ENCODE results near the gene HMGB2.

The HMGB2 gene

GRCh38 chr4:173334085-173334890, at the start of gene HMGB2:
Gene HMGB2, minus strand, starts transcription at chr4:173334358. Its CDS starts 709 bp downstream, at chr4:173333649.
- Histone ChIP-seq H3K36me3 (ENCODE audit: control insufficient read depth in 1 of 2, insufficient read depth in 2 of 2, low read length in 2 of 2) (peaks cover 2 to 18% of the 10 kb centered on the region in 2 donors), H3K27ac (ENCODE audit: low read depth, low read length) (peak within 1 kb of the TSS; percentile 100), H3K4me1 (ENCODE audit: control insufficient read depth in 1 of 2, insufficient read depth in 2 of 2, low read length in 2 of 2) (peaks cover 17 to 20% of the 10 kb centered on the region in 2 donors), H3K9me3 (ENCODE audit: control insufficient read depth in 1 of 2, low read length in 2 of 2) (no peaks in the 10 kb centered on the region), H3K27me3 (ENCODE audit: control insufficient read depth in 1 of 2, insufficient read depth in 2 of 2, low read length in 2 of 2) (no peaks in the 10 kb centered on the region), H3K4me3 (ENCODE audit: low read depth in 1 of 2, low read length in 2 of 2) (peak within 1 kb of the TSS; percentile 83 to 95), H3K9ac (ENCODE audit: low read depth in 1 of 2, low read length in 2 of 2) (peak within 1 kb of the TSS; percentile 99 to 100)

GRCh38 chr4:173382349-173382748, 48.2 kb upstream of the HMGB2 start:
- Histone ChIP-seq H3K4me1 (ENCODE audit: control insufficient read depth in 1 of 2, insufficient read depth in 2 of 2, low read length in 2 of 2) (no peaks in the 10 kb centered on the region), H3K9me3 (ENCODE audit: control insufficient read depth in 1 of 2, low read length in 2 of 2) (no peaks in the 10 kb centered on the region), H3K27me3 (ENCODE audit: control insufficient read depth in 1 of 2, insufficient read depth in 2 of 2, low read length in 2 of 2) (no peaks in the 10 kb centered on the region), H3K9ac (ENCODE audit: low read depth in 1 of 2, low read length in 2 of 2) (no peak overlapping the region), H3K27ac (ENCODE audit: low read depth, low read length) (no peak overlapping the region), H3K4me3 (ENCODE audit: low read depth in 1 of 2, low read length in 2 of 2) (no peak overlapping the region), H3K36me3 (ENCODE audit: control insufficient read depth in 1 of 2, insufficient read depth in 2 of 2, low read length in 2 of 2) (peaks cover 0 to 4% of the 10 kb centered on the region in 2 donors)

GRCh38 chr4:173381610-173382009, 47.5 kb upstream of the HMGB2 start:
- no peak overlapping the region for H3K4me3 ChIP-seq (ENCODE audit: low read depth in 1 of 2, low read length in 2 of 2)
- H3K27me3 ChIP-seq (ENCODE audit: control insufficient read depth in 1 of 2, insufficient read depth in 2 of 2, low read length in 2 of 2) = no peaks in the 10 kb centered on the region
- H3K9me3 ChIP-seq (ENCODE audit: control insufficient read depth in 1 of 2, low read length in 2 of 2) = no peaks in the 10 kb centered on the region
- H3K4me1 ChIP-seq (ENCODE audit: control insufficient read depth in 1 of 2, insufficient read depth in 2 of 2, low read length in 2 of 2) = no peaks in the 10 kb centered on the region
- peaks cover 0 to 4% of the 10 kb centered on the region in 2 donors for H3K36me3 ChIP-seq (ENCODE audit: control insufficient read depth in 1 of 2, insufficient read depth in 2 of 2, low read length in 2 of 2)
- no peak overlapping the region for H3K27ac ChIP-seq (ENCODE audit: low read depth, low read length)
- H3K9ac ChIP-seq (ENCODE audit: low read depth in 1 of 2, low read length in 2 of 2) = no peak overlapping the region

GRCh38 chr4:173380987-173381386, 46.8 kb upstream of the HMGB2 start:
- Histone ChIP-seq H3K4me3 (ENCODE audit: low read depth in 1 of 2, low read length in 2 of 2) (no peak overlapping the region), H3K27me3 (ENCODE audit: control insufficient read depth in 1 of 2, insufficient read depth in 2 of 2, low read length in 2 of 2) (no peaks in the 10 kb centered on the region), H3K27ac (ENCODE audit: low read depth, low read length) (no peak overlapping the region), H3K9me3 (ENCODE audit: control insufficient read depth in 1 of 2, low read length in 2 of 2) (no peaks in the 10 kb centered on the region), H3K36me3 (ENCODE audit: control insufficient read depth in 1 of 2, insufficient read depth in 2 of 2, low read length in 2 of 2) (peaks cover 0 to 4% of the 10 kb centered on the region in 2 donors), H3K4me1 (ENCODE audit: control insufficient read depth in 1 of 2, insufficient read depth in 2 of 2, low read length in 2 of 2) (no peaks in the 10 kb centered on the region), H3K9ac (ENCODE audit: low read depth in 1 of 2, low read length in 2 of 2) (no peak overlapping the region)

- peaks cover 0 to 4% of the 10 kb centered on the region in 2 donors for H3K36me3 ChIP-seq (ENCODE audit: control insufficient read depth in 1 of 2, insufficient read depth in 2 of 2, low read length in 2 of 2)
- no peak overlapping the region for H3K4me3 ChIP-seq (ENCODE audit: low read depth in 1 of 2, low read length in 2 of 2)
- no peaks in the 10 kb centered on the region for H3K9me3 ChIP-seq (ENCODE audit: control insufficient read depth in 1 of 2, low read length in 2 of 2)
- no peaks in the 10 kb centered on the region for H3K27me3 ChIP-seq (ENCODE audit: control insufficient read depth in 1 of 2, insufficient read depth in 2 of 2, low read length in 2 of 2)
- H3K4me1 ChIP-seq (ENCODE audit: control insufficient read depth in 1 of 2, insufficient read depth in 2 of 2, low read length in 2 of 2) = no peaks in the 10 kb centered on the region
- H3K9ac ChIP-seq (ENCODE audit: low read depth in 1 of 2, low read length in 2 of 2) = no peak overlapping the region
- no peak overlapping the region for H3K27ac ChIP-seq (ENCODE audit: low read depth, low read length)
Measured at GRCh38 chr4:173379929-173380328, 45.8 kb upstream of the HMGB2 start.

GRCh38 chr4:173374588-173374987, 40.4 kb upstream of the HMGB2 start:
- Histone ChIP-seq H3K36me3 (ENCODE audit: control insufficient read depth in 1 of 2, insufficient read depth in 2 of 2, low read length in 2 of 2) (peaks cover 0 to 4% of the 10 kb centered on the region in 2 donors), H3K9ac (ENCODE audit: low read depth in 1 of 2, low read length in 2 of 2) (no peak overlapping the region), H3K4me1 (ENCODE audit: control insufficient read depth in 1 of 2, insufficient read depth in 2 of 2, low read length in 2 of 2) (peaks cover 3% of the 10 kb centered on the region in 2 donors), H3K9me3 (ENCODE audit: control insufficient read depth in 1 of 2, low read length in 2 of 2) (no peaks in the 10 kb centered on the region), H3K27ac (ENCODE audit: low read depth, low read length) (no peak overlapping the region), H3K4me3 (ENCODE audit: low read depth in 1 of 2, low read length in 2 of 2) (no peak overlapping the region), H3K27me3 (ENCODE audit: control insufficient read depth in 1 of 2, insufficient read depth in 2 of 2, low read length in 2 of 2) (no peaks in the 10 kb centered on the region)

- H3K27me3 ChIP-seq (ENCODE audit: control insufficient read depth in 1 of 2, insufficient read depth in 2 of 2, low read length in 2 of 2) = no peaks in the 10 kb centered on the region
- peaks cover 3% of the 10 kb centered on the region in 2 donors for H3K4me1 ChIP-seq (ENCODE audit: control insufficient read depth in 1 of 2, insufficient read depth in 2 of 2, low read length in 2 of 2)
- no peaks in the 10 kb centered on the region for H3K9me3 ChIP-seq (ENCODE audit: control insufficient read depth in 1 of 2, low read length in 2 of 2)
- peak overlapping the region; percentile 93 to 96 for H3K4me3 ChIP-seq (ENCODE audit: low read depth in 1 of 2, low read length in 2 of 2)
- peak overlapping the region; percentile 87 for H3K27ac ChIP-seq (ENCODE audit: low read depth, low read length)
- H3K36me3 ChIP-seq (ENCODE audit: control insufficient read depth in 1 of 2, insufficient read depth in 2 of 2, low read length in 2 of 2) = no peaks in the 10 kb centered on the region
- peak overlapping the region; percentile 81 to 89 for H3K9ac ChIP-seq (ENCODE audit: low read depth in 1 of 2, low read length in 2 of 2)
Measured at GRCh38 chr4:173371292-173372192, 37.4 kb upstream of the HMGB2 start.

- Histone ChIP-seq H3K9me3 (ENCODE audit: control insufficient read depth in 1 of 2, low read length in 2 of 2) (no peaks in the 10 kb centered on the region), H3K36me3 (ENCODE audit: control insufficient read depth in 1 of 2, insufficient read depth in 2 of 2, low read length in 2 of 2) (no peaks in the 10 kb centered on the region), H3K27me3 (ENCODE audit: control insufficient read depth in 1 of 2, insufficient read depth in 2 of 2, low read length in 2 of 2) (no peaks in the 10 kb centered on the region), H3K9ac (ENCODE audit: low read depth in 1 of 2, low read length in 2 of 2) (peak within 1 kb of the TSS; percentile 92 to 94), H3K4me1 (ENCODE audit: control insufficient read depth in 1 of 2, insufficient read depth in 2 of 2, low read length in 2 of 2) (peaks cover 3 to 6% of the 10 kb centered on the region in 2 donors), H3K27ac (ENCODE audit: low read depth, low read length) (peak within 1 kb of the TSS; percentile 95), H3K4me3 (ENCODE audit: low read depth in 1 of 2, low read length in 2 of 2) (peak within 1 kb of the TSS; percentile 93 to 96)
Measured at GRCh38 chr4:173370477-173371291, 36.5 kb upstream of the HMGB2 start, which contains the start of gene SAP30. Gene SAP30, plus strand, starts transcription at chr4:173370954. Its CDS starts 229 bp downstream, at chr4:173371183.

- Histone ChIP-seq H3K4me1 (ENCODE audit: control insufficient read depth in 1 of 2, insufficient read depth in 2 of 2, low read length in 2 of 2) (peaks cover 3 to 8% of the 10 kb centered on the region in 2 donors), H3K36me3 (ENCODE audit: control insufficient read depth in 1 of 2, insufficient read depth in 2 of 2, low read length in 2 of 2) (no peaks in the 10 kb centered on the region), H3K9me3 (ENCODE audit: control insufficient read depth in 1 of 2, low read length in 2 of 2) (no peaks in the 10 kb centered on the region)
Measured at GRCh38 chr4:173370130-173370476, 35.9 kb upstream of the HMGB2 start.

More at GRCh38 chr4:173370130-173370476, 35.9 kb upstream of the HMGB2 start:
- Histone ChIP-seq H3K9ac (ENCODE audit: low read depth in 1 of 2, low read length in 2 of 2) (peak overlapping the region; percentile 92 to 94), H3K27me3 (ENCODE audit: control insufficient read depth in 1 of 2, insufficient read depth in 2 of 2, low read length in 2 of 2) (no peaks in the 10 kb centered on the region), H3K27ac (ENCODE audit: low read depth, low read length) (peak overlapping the region; percentile 95), H3K4me3 (ENCODE audit: low read depth in 1 of 2, low read length in 2 of 2) (peak overlapping the region; percentile 93 to 96)
